ENCODE data around the gene PRKCG. TPM values are rescaled to one million over a fixed set of nuclear protein-coding genes. Genes with fewer than 3 reads are reported as not detected.
A peak's percentile ranks its signal among the peaks of the same experiment; 100 is the strongest.
"Not testable (repeated sequence)": the region's sequence is repeated elsewhere in the genome, so short reads cannot be mapped to it uniquely, and the experiment has no call there.

PRKCG gene
- total RNA-seq (2014; rRNA removed; shearing (Covaris generic)): not detected in 2 replicates
- polyA plus RNA-seq (2016; fragmentation: Nextera tagmentation; extraction: Ambion mirVana): not detected in 2 replicates

- H3K4me2 ChIP-seq (ENCODE audit: unreplicated experiment): peak within 1 kb of the TSS; percentile 73
- peaks cover 14% of the 10 kb centered on the region for H3F3A ChIP-seq (ENCODE audit: insufficient read depth)
- no peak within 1 kb of the TSS for H3K27ac ChIP-seq
- in situ Hi-C loops (cut with MboI): no loop called here
- no peaks in the 10 kb centered on the region for H3K79me2 ChIP-seq (ENCODE audit: insufficient read depth)
- no peaks in the 10 kb centered on the region for H4K20me1 ChIP-seq (ENCODE audit: insufficient read depth)
- H3K36me3 ChIP-seq (ENCODE audit: low read depth): no peaks in the 10 kb centered on the region
- no peak for TF ChIP-seq EZH2phosphoT487 (IDR thresholded peaks at IDR 0.05; ENCODE audit: insufficient read depth, low read depth)
- no peak for TF ChIP-seq EZH2 (IDR thresholded peaks at IDR 0.05; ENCODE audit: insufficient read depth, poor library complexity, severe bottlenecking)
- 3 to 4% methylated on average over 21 to 32 of the region's 49 CpGs for WGBS, 2 experiments (ENCODE audit: low coverage in 1 of 2, low lambda C conversion rate in 2 of 2, missing lambda C conversion rate in 2 of 2)
- peak within 1 kb of the TSS; percentile 70 for H2AFZ ChIP-seq
- peaks cover 8% of the 10 kb centered on the region; the same call in 1 of the 2 replicates for H3K4me1 ChIP-seq (ENCODE audit: insufficient read depth)
- no peaks in the 10 kb centered on the region for H3K9me2 ChIP-seq (ENCODE audit: insufficient read depth)
- peak within 1 kb of the TSS; percentile 19; the same call in 1 of the 2 replicates for H3K9ac ChIP-seq
- H3K9me3 ChIP-seq (ENCODE audit: low read depth): no peaks in the 10 kb centered on the region
- peak within 1 kb of the TSS; percentile 48 for H3K4me3 ChIP-seq
- H3K27me3 ChIP-seq (replicated peaks; ENCODE audit: insufficient read depth): peaks cover 51% of the 10 kb centered on the region
- DNase-seq: peak; percentile 45
These were observed at the start of gene PRKCG for GRCh38 chr19:53881482-53882390. TSS of gene PRKCG (plus strand) at chr19:53882197. CDS start at chr19:53882495, 298 bp downstream.

- H3K9ac ChIP-seq; H3K4me2 ChIP-seq (ENCODE audit: unreplicated experiment); H3K27ac ChIP-seq; H3K9me3 ChIP-seq (ENCODE audit: low read depth); H3K27me3 ChIP-seq (replicated peaks; ENCODE audit: insufficient read depth); H3F3A ChIP-seq (ENCODE audit: insufficient read depth); H3K36me3 ChIP-seq (ENCODE audit: low read depth); H3K4me1 ChIP-seq (ENCODE audit: insufficient read depth); H3K9me2 ChIP-seq (ENCODE audit: insufficient read depth); DNase-seq; in situ Hi-C loops (cut with MboI); H3K79me2 ChIP-seq (ENCODE audit: insufficient read depth); H3K4me3 ChIP-seq; H4K20me1 ChIP-seq (ENCODE audit: insufficient read depth); H2AFZ ChIP-seq: not testable (repeated sequence)
- WGBS, 2 experiments (ENCODE audit: low coverage in 1 of 2, low lambda C conversion rate in 2 of 2, missing lambda C conversion rate in 2 of 2): 6 to 14% methylated on average over 9 to 10 of the region's 13 CpGs
These were observed 49.1 kb upstream of the PRKCG start for GRCh38 chr19:53832861-53833260.

- H3K9me3 ChIP-seq (ENCODE audit: low read depth); H3K9ac ChIP-seq; H3K4me2 ChIP-seq (ENCODE audit: unreplicated experiment); H3K27me3 ChIP-seq (replicated peaks; ENCODE audit: insufficient read depth); in situ Hi-C loops (cut with MboI); H4K20me1 ChIP-seq (ENCODE audit: insufficient read depth); H3K79me2 ChIP-seq (ENCODE audit: insufficient read depth); H3K27ac ChIP-seq; H3K9me2 ChIP-seq (ENCODE audit: insufficient read depth); DNase-seq; H3K4me3 ChIP-seq; H2AFZ ChIP-seq; H3K36me3 ChIP-seq (ENCODE audit: low read depth): not testable (repeated sequence)
- peaks cover 18% of the 10 kb centered on the region for H3K4me1 ChIP-seq (ENCODE audit: insufficient read depth)
- peaks cover 19% of the 10 kb centered on the region for H3F3A ChIP-seq (ENCODE audit: insufficient read depth)
- WGBS, 2 experiments (ENCODE audit: low coverage in 1 of 2, low lambda C conversion rate in 2 of 2, missing lambda C conversion rate in 2 of 2): 84 to 88% methylated on average over 5 of the region's 5 CpGs
These were observed 43.6 kb upstream of the PRKCG start for GRCh38 chr19:53838446-53838845.

GRCh38 chr19:53840241-53840640 lies 41.8 kb upstream of the PRKCG start:
- DNase-seq; in situ Hi-C loops (cut with MboI): not testable (repeated sequence)
- WGBS, 2 experiments (ENCODE audit: low coverage in 1 of 2, low lambda C conversion rate in 2 of 2, missing lambda C conversion rate in 2 of 2): 86 to 93% methylated on average over 12 of the region's 12 CpGs

GRCh38 chr19:53840914-53841313 lies 41.1 kb upstream of the PRKCG start:
- H3K9me3 ChIP-seq (ENCODE audit: low read depth); H3K4me3 ChIP-seq; in situ Hi-C loops (cut with MboI); H2AFZ ChIP-seq; H3K36me3 ChIP-seq (ENCODE audit: low read depth); H3K27me3 ChIP-seq (replicated peaks; ENCODE audit: insufficient read depth); H3K9me2 ChIP-seq (ENCODE audit: insufficient read depth); H4K20me1 ChIP-seq (ENCODE audit: insufficient read depth); H3K79me2 ChIP-seq (ENCODE audit: insufficient read depth): not testable (repeated sequence)
- 0 to 1% methylated on average over 4 of the region's 4 CpGs for WGBS, 2 experiments (ENCODE audit: low coverage in 1 of 2, low lambda C conversion rate in 2 of 2, missing lambda C conversion rate in 2 of 2)
- Histone ChIP-seq H3K9ac (peak overlapping the region; percentile 27; the same call in 1 of the 2 replicates), H3K4me2 (ENCODE audit: unreplicated experiment) (peak overlapping the region; percentile 72), H3K27ac (peak overlapping the region; percentile 55), H3K4me1 (ENCODE audit: insufficient read depth) (peaks cover 18% of the 10 kb centered on the region), H3F3A (ENCODE audit: insufficient read depth) (peaks cover 25% of the 10 kb centered on the region)
- peak; percentile 89 for DNase-seq

More at GRCh38 chr19:53840241-53840640, 41.8 kb upstream of the PRKCG start:
- H3K9ac ChIP-seq; H3K36me3 ChIP-seq (ENCODE audit: low read depth); H3K27me3 ChIP-seq (replicated peaks; ENCODE audit: insufficient read depth); H3K79me2 ChIP-seq (ENCODE audit: insufficient read depth); H3K9me3 ChIP-seq (ENCODE audit: low read depth); H3K4me2 ChIP-seq (ENCODE audit: unreplicated experiment); H3K4me3 ChIP-seq; H3K9me2 ChIP-seq (ENCODE audit: insufficient read depth); H4K20me1 ChIP-seq (ENCODE audit: insufficient read depth); H3K27ac ChIP-seq; H2AFZ ChIP-seq: not testable (repeated sequence)
- H3K4me1 ChIP-seq (ENCODE audit: insufficient read depth): peaks cover 18% of the 10 kb centered on the region
- peaks cover 25% of the 10 kb centered on the region for H3F3A ChIP-seq (ENCODE audit: insufficient read depth)

Measured in GM23248 (cell line).